Inflammatory macrophage treated with lipopolysaccharide for 4 hours (primary cell): Measurements from ENCODE around the gene MAN2A2.

ENCODE experiments used
- DNase-seq: peaks from one replicate; pipeline ENCODE4 v3.0.0-alpha.2; 2020

MAN2A2 gene

DNA sequence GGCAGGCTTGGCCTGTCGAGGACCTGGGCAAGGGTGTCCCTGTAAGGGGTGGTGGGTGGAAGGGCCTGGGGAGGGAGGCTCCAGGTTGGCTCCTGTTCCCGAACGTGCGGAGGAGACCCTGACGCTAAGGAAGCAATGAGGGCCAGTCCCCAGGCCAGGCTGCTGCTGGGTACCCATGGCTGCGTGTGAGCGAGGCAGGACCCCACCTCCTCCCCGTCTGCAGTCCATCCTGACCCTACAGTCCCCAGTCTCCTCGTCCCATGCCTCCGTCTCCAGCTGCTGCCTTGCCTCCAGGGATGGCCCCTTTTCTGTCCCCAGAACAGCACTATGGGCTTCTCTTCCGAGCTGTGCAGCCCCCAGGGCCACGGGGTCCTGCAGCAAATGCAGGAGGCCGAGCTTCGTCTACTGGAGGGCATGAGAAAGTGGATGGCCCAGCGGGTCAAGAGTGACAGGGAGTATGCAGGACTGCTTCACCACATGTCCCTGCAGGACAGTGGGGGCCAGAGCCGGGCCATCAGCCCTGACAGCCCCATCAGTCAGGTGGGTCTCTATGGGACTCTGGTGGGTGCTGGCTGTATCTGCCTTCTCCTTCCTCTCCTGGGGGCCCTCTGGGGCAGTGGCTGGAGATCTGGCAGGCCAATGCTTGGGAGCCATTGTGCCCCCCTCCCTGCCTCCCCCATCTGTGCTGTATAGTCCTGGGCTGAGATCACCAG is 18.2 kb upstream of the MAN2A2 start:
- DNase-seq, result peak; percentile 12

DNA sequence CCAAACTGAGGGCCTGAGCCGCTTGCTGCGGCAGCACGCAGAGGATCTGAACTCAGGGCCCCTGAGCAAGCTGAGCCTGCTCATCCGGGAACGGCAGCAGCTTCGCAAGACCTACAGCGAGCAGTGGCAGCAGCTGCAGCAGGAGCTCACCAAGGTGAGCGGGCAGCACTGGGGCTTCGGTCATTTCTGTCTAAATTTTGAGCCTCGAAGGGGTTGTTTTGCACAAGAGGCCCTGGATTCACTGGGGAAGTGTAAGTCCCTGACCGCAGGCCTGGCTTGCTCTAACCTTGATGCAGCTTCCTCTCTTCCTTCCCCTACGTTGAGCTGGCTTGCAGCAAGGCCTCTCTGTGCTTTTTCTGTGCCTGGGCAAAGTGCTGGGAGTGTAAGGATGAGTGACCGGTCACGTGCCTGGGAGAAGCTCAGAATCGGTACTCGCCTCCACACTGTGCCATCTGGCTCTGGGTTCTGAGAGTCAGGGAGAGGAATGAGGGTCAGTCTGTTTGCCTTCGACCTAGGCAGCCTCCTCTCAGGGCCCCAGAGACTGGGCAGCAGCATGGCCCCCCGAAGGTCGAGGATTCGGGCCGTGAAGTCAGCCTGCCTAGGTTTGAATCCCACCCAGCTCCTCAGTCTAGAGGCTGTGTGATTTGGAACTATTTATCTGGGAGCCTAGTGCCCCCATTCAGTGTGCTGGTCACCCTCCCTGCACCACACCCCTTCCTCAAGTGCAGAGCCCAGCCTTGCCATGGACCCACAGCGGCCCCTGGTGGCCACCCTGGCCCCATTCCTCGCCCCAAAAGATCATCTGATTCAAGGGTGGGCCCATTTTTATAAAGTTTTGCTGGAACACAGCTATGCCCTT is 17.4 kb upstream of the MAN2A2 start:
- DNase-seq, result peak; percentile 88

DNA sequence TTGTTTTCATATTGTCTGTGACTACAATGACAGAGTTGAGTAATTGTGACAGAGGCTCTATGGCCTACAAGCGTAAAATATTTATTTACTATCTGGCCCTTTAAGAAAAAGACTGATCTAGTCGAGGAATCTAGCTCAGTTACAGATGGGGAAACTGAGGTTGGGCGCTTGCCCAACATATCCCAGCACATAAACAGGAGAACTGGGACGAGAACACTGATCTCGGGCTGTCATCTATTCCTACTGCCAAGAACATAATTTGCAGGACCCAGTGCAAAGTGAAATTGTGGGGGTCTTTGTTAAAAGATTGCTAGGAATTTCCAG is 16.8 kb upstream of the MAN2A2 start:
- DNase-seq, result no peak

DNA sequence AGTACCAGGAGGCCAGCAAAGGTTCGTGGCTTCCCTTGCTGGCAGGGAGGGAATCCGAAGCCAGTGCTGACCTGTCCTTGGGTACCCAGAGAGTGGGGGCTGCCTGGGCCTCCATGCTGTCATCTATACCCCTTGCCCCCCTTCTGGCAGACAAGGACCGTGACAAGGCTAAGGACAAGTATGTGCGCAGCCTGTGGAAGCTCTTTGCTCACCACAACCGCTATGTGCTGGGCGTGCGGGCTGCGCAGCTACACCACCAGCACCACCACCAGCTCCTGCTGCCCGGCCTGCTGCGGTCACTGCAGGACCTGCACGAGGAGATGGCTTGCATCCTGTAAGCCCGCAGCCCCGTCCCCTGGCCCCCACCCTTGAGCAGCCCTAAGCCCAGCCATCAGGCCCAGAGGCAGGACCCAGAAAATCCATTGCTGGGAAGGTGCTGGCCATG is 16.0 kb upstream of the MAN2A2 start:
- no peak for DNase-seq

DNA sequence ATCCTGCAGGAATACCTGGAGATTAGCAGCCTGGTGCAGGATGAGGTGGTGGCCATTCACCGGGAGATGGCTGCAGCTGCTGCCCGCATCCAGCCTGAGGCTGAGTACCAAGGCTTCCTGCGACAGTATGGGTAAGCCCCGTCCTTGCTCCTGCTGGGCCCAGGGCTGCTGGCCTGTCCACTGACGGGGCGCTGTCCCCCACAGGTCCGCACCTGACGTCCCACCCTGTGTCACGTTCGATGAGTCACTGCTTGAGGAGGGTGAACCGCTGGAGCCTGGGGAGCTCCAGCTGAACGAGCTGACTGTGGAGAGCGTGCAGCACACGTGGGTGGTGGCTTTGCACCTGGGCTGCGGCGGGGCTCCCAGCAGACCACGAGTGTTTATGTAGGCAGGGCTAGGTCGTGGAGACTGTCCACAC is 13.8 kb upstream of the MAN2A2 start:
- DNase-seq, result no peak

DNA sequence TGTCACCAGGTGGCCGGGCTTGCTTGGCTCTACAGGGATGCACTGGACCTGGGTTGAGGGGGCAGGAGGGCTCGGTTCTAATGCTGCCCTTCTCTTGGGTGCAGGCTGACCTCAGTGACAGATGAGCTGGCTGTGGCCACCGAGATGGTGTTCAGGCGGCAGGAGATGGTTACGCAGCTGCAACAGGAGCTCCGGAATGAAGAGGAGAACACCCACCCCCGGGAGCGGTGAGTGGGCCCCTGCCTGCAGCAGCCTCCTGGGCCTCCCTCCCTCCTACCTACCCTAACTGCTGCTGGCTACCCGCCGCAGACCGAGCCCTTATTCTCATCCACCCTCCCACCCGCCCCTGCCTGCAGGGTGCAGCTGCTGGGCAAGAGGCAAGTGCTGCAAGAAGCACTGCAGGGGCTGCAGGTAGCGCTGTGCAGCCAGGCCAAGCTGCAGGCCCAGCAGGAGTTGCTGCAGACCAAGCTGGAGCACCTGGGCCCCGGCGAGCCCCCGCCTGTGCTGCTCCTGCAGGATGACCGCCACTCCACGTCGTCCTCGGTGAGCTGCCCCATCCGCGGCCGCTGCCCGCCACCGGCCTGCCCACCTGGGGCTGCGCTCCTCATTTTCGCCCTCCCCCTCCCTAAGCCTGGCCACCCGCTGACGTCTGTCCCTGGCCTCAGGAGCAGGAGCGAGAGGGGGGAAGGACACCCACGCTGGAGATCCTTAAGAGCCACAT is 13.2 kb upstream of the MAN2A2 start:
- no peak for DNase-seq

DNA sequence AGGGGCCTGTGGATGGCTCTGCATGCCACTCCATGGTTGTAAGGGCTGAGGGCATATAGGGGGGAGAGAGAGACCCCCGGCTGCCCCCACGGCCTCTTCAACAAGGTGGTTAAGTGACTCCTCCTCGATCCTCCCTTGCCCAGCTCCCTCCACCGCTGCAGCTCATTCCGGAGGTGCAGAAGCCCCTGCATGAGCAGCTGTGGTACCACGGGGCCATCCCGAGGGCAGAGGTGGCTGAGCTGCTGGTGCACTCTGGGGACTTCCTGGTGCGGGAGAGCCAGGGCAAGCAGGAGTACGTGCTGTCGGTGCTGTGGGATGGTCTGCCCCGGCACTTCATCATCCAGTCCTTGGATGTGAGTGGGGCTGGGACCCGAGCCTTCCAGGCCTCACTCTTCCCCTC is 12.3 kb upstream of the MAN2A2 start:
- no peak for DNase-seq

DNA sequence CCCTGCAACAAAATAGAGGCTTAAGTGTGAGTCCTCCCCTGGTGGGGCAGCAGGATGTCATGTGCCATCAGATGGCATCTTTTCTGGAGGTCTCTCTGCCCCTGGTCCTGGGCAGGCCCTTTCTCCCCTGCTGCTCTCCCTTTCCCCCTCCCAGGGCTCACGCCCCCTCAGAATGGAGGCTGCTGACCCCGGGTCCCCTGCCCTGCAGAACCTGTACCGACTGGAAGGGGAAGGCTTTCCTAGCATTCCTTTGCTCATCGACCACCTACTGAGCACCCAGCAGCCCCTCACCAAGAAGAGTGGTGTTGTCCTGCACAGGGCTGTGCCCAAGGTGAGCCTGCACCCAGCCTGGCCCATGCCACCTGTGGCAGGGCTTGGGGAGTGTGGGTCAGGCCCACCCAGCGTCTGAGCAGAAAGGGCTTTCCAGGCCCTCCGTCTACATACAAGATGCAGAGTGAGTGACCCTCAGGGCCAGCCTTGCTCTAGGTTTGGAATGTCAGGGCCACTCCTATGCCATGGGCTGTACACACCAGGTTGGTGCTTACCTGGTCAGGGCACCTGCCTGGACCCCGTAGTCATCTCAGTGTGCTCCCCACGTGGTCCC is 11.7 kb upstream of the MAN2A2 start:
- DNase-seq, result no peak

DNA sequence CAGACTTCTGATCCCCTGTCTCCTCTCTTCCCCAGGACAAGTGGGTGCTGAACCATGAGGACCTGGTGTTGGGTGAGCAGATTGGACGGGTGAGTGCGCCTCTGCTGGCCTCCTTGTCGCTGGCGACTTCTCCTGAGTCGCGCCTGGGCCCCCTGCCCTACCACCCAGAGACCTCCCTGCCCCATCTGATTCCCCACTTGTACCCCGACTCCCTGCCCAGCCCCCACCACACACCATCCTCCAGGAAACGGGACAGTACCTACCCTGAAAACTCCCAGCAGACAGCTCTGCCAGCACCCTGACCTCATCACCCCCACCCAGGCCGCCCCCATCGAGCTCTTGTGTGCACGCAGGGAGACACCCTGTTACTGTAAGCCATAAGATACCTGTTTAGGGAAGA is 11.1 kb upstream of the MAN2A2 start:
- no peak for DNase-seq

DNA sequence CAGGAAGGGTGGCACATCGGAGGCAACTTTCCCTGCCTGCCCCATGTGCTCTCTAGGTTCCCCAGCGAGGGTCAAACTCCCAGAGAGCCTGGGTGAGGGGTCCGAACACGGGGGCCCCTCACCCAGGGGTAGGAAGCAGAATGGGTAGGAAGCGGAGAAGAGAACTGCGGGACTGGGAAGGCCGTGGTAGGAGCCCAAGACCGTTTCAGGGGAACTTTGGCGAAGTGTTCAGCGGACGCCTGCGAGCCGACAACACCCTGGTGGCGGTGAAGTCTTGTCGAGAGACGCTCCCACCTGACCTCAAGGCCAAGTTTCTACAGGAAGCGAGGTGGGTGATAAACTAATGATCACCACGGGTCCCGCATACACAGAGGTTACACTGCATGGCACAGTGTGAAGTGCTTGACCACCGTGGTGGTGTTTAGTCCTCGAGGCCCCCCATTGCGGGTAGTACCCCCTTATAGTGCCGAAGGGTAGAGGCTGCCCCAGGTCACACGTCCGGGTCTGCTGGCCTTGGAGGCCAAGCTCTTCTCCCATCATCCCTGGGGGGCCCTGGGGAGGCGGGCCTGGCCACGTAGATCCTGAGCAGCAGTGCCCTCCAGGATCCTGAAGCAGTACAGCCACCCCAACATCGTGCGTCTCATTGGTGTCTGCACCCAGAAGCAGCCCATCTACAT is 10.5 kb upstream of the MAN2A2 start:
- no peak for DNase-seq

DNA sequence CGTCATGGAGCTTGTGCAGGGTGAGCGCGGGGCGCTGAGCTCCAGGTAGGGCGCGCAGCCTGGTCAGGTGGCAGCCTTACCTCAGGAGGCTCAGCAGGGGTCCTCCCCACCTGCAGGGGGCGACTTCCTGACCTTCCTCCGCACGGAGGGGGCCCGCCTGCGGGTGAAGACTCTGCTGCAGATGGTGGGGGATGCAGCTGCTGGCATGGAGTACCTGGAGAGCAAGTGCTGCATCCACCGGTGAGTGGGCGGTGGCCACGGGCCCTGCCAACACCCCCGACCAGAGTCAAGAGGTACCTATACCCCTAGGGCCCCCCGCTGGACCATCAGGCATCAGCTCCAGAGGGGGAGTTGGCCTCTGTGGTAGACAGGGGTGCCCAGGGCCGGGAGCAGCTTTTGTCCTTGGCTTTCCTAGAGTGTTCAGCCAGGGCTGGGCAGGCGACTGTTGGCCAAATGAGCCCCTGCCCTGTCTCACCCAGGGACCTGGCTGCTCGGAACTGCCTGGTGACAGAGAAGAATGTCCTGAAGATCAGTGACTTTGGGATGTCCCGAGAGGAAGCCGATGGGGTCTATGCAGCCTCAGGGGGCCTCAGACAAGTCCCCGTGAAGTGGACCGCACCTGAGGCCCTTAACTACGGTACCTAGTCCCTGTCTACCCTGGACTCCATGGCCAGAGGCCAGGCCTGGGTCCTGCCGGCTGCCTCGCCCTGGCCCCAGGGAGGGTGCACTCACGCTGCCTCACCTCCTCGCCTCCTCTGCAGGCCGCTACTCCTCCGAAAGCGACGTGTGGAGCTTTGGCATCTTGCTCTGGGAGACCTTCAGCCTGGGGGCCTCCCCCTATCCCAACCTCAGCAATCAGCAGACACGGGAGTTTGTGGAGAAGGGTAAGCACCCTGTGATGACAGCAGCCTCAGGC is 9.7 kb upstream of the MAN2A2 start:
- DNase-seq, result no peak

DNA sequence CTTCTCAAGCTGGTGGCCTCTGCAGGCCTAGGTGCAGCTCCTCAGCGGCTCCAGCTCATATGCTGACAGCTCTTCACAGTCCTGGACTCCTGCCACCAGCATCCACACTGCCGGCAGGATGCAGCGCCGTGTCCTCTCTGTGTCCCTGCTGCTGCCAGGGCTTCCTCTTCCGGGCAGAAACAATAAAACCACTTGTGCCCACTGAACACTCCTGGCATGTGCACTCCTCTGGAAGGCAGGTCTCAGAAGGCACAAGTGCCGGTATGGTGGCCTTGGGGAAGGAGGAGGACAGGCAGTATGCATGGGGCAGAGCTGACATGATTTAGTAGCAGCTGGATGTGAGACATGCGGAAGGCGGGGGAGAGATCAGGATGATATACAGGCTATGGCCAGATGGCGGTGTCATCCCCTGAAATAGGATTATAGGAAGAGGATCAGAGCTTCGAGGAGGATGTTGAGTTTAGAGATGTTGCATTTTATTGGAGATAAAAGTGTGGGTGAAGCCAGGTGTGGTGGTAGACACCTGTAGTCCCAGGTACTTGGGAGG is 7.5 kb upstream of the MAN2A2 start:
- peak; percentile 28 for DNase-seq

DNA sequence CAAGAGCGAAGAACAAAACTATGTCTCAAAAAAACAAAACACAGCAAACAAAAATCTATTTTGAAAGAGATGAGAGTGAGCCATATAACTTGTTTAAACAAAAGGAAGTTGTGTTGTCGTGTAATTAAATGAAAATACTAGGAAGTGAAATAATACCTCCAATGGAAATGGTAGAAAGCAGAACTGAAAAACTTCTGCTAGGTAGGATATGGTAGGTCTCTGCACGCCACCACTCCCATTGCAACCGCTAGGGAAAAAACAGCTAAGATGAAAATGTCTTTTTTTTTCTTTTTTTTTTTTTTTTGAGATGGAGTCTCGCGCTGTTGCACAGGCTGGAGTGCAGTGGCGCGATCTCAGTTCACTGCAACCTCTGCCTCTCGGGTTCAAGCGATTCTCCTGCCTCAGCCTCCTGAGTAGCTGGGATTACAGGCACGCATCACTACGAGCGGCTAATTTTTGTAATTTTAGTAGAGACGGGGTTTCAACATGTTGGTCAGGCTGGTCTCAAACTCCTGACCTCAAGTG is 5.9 kb upstream of the MAN2A2 start:
- peak; percentile 45 for DNase-seq

DNA sequence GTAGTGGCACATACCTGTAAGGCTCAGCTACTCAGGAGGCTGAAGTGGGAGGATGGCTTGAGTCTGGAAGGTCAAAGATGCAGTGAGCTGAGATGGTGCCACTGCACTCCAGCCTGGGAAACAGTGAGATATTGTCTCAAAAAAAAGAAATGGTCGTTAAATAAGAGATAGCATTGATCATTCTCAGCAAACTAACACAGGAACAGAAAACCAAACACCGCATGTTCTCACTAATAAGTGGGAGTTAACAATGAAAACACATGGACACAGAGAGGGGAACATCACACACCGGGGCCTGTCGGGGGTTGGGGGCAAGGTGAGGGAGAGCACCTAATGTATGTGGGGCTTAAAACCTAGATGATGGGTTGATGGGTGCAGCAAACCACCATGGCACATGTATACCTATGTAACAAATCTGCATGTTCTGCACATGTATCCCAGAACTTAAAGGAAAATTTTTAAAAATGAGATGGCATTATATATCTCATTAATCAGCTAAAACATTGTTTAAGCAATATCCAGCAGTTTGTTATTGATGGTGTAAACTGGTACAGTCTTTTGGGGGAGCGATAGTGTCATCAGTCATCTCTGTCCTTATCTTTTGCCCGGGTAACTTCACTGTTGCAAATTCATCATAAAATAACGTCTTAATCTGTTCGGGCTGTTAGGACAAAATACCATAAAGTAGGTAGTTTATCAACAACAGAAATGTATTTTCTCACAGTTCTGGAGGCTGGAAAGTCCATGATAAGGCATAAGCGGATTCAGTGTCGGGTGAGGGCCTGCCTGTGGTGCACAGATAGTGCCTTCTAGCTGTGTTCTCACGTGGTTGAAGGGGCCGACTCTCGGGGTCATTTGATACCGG is 1.7 kb upstream of the MAN2A2 start:
- DNase-seq, result no peak

DNA sequence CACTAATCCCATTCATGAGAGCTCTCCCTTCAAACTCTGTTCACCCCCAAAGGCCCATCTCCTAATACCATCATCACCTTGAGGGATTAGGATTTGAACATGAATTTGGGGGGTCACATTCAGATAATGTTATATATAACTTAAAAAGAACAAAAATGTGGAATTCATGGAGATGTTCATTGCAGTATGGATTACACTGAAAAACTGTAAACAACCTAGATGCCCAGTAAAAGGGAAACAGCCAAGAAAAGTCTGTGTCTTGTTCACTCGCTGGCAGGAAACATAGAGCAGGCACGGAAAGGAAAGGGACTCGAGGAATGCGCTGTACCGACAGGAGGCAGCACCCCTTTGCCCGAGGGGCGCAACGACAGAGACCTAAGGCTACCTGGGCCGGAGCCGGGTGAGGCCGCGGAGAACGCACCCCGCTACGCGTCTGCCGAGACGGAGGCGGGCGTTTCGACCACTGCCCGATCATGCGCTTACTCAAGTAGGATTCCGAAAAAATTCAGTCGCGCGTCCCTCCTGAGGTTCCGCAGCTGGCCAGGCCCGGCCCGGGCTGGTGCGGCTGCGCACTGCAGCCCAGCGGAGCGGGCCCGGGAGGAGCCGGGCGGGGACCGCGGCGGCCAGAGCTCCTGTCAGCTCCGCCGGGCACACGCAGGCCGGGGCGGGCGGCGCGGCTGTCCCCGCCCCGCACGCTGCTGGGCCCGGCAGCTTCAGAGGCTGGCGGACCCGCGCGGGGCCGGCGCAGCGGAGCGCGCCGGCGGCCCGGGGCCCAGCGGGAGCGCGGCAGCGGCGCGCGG is 862 bp upstream of the MAN2A2 start:
- DNase-seq, result peak; percentile 84

DNA sequence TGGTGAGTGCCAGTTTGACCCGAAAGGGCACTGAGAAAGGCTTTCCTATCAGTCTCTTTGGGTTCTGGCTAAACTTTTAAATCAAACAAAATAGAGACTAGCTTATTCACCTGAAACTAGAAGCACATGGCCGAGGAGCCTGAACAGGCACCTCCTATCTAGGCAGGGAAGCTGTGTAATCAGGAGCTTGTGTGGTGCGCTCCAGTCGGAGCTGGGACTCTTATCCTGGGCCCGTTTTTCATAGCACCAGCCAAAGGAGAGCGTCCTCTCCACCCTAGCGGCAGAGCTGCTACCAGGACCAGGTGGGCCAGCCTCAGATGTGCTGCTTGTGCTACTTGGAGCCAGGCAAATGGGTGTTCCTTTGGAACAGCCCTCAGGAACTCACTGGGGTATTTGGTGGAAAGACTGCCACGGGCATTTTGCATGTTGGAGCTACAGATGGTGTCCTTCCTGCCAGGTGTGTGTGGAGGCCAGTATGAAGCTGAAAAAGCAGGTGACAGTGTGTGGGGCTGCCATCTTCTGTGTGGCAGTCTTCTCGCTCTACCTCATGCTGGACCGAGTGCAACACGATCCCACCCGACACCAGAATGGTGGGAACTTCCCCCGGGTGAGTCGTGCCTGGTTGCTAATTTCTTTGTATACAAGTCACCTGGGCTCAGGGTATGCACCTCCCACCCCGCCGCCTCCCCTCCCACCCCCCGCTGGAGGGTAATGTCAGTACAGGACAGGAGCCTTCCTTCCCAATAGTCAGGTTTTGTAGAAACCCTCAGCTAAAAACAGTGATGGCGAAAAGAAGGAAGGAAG is 833 bp downstream of the MAN2A2 start:
- no peak for DNase-seq

DNA sequence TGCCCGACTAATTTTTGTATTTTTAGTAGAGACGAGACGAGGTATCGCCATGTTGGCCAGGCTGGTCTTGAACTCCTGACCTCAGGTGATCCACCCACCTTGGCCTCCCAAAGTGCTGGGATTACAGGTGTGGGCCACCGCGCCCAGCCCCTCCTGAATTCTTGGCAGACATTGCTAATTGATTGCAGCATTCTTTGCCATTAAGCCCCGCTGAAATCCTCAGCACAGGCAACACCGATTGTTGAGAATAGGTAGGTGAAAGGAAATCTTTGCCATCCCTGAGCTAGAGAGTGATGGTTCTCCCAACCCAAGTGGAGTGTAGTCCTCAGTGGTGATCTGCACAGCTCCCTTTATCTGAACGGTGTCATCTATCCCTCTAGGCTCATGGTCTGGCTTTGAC is 1.6 kb downstream of the MAN2A2 start:
- DNase-seq, result no peak
